ENCODE data around the gene CCN5. TPM values are rescaled to one million over a fixed set of nuclear protein-coding genes. Genes with fewer than 3 reads are reported as not detected.

The CCN5 gene
- total and polyA plus RNA-seq, 2 of the 13 experiments (the other 11 are each of a cell fraction or from before 2014, with no cell fraction given), result 0.12 TPM; not detected in 1

DNA sequence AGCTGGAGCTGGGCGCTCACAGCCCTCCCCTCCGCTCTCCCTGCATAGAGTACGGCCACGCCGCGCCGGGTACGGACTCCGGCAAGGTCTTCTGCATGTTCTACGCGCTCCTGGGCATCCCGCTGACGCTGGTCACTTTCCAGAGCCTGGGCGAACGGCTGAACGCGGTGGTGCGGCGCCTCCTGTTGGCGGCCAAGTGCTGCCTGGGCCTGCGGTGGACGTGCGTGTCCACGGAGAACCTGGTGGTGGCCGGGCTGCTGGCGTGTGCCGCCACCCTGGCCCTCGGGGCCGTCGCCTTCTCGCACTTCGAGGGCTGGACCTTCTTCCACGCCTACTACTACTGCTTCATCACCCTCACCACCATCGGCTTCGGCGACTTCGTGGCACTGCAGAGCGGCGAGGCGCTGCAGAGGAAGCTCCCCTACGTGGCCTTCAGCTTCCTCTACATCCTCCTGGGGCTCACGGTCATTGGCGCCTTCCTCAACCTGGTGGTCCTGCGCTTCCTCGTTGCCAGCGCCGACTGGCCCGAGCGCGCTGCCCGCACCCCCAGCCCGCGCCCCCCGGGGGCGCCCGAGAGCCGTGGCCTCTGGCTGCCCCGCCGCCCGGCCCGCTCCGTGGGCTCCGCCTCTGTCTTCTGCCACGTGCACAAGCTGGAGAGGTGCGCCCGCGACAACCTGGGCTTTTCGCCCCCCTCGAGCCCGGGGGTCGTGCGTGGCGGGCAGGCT is 35.1 kb downstream of the CCN5 start (continued):
- TF ChIP-seq, protein P1, sequence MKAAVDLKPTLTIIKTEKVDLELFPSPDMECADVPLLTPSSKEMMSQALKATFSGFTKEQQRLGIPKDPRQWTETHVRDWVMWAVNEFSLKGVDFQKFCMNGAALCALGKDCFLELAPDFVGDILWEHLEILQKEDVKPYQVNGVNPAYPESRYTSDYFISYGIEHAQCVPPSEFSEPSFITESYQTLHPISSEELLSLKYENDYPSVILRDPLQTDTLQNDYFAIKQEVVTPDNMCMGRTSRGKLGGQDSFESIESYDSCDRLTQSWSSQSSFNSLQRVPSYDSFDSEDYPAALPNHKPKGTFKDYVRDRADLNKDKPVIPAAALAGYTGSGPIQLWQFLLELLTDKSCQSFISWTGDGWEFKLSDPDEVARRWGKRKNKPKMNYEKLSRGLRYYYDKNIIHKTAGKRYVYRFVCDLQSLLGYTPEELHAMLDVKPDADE (CRISPR knock-in tag; IDR thresholded peaks at IDR 0.05), result no peak
- TF ChIP-seq, protein P2, sequence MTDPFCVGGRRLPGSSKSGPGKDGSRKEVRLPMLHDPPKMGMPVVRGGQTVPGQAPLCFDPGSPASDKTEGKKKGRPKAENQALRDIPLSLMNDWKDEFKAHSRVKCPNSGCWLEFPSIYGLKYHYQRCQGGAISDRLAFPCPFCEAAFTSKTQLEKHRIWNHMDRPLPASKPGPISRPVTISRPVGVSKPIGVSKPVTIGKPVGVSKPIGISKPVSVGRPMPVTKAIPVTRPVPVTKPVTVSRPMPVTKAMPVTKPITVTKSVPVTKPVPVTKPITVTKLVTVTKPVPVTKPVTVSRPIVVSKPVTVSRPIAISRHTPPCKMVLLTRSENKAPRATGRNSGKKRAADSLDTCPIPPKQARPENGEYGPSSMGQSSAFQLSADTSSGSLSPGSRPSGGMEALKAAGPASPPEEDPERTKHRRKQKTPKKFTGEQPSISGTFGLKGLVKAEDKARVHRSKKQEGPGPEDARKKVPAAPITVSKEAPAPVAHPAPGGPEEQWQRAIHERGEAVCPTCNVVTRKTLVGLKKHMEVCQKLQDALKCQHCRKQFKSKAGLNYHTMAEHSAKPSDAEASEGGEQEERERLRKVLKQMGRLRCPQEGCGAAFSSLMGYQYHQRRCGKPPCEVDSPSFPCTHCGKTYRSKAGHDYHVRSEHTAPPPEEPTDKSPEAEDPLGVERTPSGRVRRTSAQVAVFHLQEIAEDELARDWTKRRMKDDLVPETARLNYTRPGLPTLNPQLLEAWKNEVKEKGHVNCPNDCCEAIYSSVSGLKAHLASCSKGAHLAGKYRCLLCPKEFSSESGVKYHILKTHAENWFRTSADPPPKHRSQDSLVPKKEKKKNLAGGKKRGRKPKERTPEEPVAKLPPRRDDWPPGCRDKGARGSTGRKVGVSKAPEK (CRISPR knock-in tag; IDR thresholded peaks at IDR 0.05; ENCODE audit: borderline replicate concordance), result no peak
- TF ChIP-seq ZNF136 (CRISPR knock-in tag; IDR thresholded peaks at IDR 0.05; ENCODE audit: low read depth) (no peak), SRSF9 (IDR thresholded peaks at IDR 0.05; ENCODE audit: borderline replicate concordance, insufficient read depth, low read depth, low read length, poor library complexity, severe bottlenecking) (no peak), NR2F2 (IDR thresholded peaks at IDR 0.05; ENCODE audit: borderline replicate concordance, low read depth) (no peak), XRCC5 (optimal IDR thresholded peaks at IDR 0.05; ENCODE audit: low read length) (peak; percentile 30), SMYD3 (CRISPR knock-in tag; IDR thresholded peaks at IDR 0.05) (no peak), ZFY (CRISPR knock-in tag; IDR thresholded peaks at IDR 0.05) (0 out of 2 replicates have a peak, but pooled peaks have one; percentile 18), ZNF232 (CRISPR knock-in tag; IDR thresholded peaks at IDR 0.05; ENCODE audit: borderline replicate concordance) (no peak), ARNT2 (CRISPR knock-in tag; IDR thresholded peaks at IDR 0.05; ENCODE audit: low read depth) (no peak), THYN1 (CRISPR knock-in tag; IDR thresholded peaks at IDR 0.05; ENCODE audit: borderline replicate concordance, low read depth) (no peak), ZMYM2 (CRISPR knock-in tag; IDR thresholded peaks at IDR 0.05) (0 out of 2 replicates have a peak, but pooled peaks have one; percentile 26), KDM2A (CRISPR knock-in tag; IDR thresholded peaks at IDR 0.05; ENCODE audit: borderline replicate concordance, low read depth) (no peak)
- TF ChIP-seq, protein P3, sequence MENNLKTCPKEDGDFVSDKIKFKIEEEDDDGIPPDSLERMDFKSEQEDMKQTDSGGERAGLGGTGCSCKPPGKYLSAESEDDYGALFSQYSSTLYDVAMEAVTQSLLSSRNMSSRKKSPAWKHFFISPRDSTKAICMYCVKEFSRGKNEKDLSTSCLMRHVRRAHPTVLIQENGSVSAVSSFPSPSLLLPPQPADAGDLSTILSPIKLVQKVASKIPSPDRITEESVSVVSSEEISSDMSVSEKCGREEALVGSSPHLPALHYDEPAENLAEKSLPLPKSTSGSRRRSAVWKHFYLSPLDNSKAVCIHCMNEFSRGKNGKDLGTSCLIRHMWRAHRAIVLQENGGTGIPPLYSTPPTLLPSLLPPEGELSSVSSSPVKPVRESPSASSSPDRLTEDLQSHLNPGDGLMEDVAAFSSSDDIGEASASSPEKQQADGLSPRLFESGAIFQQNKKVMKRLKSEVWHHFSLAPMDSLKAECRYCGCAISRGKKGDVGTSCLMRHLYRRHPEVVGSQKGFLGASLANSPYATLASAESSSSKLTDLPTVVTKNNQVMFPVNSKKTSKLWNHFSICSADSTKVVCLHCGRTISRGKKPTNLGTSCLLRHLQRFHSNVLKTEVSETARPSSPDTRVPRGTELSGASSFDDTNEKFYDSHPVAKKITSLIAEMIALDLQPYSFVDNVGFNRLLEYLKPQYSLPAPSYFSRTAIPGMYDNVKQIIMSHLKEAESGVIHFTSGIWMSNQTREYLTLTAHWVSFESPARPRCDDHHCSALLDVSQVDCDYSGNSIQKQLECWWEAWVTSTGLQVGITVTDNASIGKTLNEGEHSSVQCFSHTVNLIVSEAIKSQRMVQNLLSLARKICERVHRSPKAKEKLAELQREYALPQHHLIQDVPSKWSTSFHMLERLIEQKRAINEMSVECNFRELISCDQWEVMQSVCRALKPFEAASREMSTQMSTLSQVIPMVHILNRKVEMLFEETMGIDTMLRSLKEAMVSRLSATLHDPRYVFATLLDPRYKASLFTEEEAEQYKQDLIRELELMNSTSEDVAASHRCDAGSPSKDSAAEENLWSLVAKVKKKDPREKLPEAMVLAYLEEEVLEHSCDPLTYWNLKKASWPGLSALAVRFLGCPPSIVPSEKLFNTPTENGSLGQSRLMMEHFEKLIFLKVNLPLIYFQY (CRISPR knock-in tag; IDR thresholded peaks at IDR 0.05; ENCODE audit: borderline replicate concordance), result no peak
- TF ChIP-seq, protein P4, sequence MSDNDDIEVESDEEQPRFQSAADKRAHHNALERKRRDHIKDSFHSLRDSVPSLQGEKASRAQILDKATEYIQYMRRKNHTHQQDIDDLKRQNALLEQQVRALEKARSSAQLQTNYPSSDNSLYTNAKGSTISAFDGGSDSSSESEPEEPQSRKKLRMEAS (IDR thresholded peaks at IDR 0.05), result 0 out of 2 replicates have a peak, but pooled peaks have one; percentile 24
- TF ChIP-seq, protein P5, sequence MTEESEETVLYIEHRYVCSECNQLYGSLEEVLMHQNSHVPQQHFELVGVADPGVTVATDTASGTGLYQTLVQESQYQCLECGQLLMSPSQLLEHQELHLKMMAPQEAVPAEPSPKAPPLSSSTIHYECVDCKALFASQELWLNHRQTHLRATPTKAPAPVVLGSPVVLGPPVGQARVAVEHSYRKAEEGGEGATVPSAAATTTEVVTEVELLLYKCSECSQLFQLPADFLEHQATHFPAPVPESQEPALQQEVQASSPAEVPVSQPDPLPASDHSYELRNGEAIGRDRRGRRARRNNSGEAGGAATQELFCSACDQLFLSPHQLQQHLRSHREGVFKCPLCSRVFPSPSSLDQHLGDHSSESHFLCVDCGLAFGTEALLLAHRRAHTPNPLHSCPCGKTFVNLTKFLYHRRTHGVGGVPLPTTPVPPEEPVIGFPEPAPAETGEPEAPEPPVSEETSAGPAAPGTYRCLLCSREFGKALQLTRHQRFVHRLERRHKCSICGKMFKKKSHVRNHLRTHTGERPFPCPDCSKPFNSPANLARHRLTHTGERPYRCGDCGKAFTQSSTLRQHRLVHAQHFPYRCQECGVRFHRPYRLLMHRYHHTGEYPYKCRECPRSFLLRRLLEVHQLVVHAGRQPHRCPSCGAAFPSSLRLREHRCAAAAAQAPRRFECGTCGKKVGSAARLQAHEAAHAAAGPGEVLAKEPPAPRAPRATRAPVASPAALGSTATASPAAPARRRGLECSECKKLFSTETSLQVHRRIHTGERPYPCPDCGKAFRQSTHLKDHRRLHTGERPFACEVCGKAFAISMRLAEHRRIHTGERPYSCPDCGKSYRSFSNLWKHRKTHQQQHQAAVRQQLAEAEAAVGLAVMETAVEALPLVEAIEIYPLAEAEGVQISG (CRISPR knock-in tag; IDR thresholded peaks at IDR 0.05), result no peak
